HG02884 (cell line): Measurements from ENCODE around the gene KLF1.

Source experiments
- ATAC-seq: cut with Tn5 transposase; IDR thresholded peaks from one replicate; pipeline ENCODE4 v1.9.1; 2021; ENCODE audit warnings: mild to moderate bottlenecking, moderate library complexity; ENCODE audit not compliant: unreplicated experiment

Gene KLF1

GRCh38 chr19:12838886-12839756, 47.9 kb downstream of the KLF1 start:
- no peak for ATAC-seq

DNA sequence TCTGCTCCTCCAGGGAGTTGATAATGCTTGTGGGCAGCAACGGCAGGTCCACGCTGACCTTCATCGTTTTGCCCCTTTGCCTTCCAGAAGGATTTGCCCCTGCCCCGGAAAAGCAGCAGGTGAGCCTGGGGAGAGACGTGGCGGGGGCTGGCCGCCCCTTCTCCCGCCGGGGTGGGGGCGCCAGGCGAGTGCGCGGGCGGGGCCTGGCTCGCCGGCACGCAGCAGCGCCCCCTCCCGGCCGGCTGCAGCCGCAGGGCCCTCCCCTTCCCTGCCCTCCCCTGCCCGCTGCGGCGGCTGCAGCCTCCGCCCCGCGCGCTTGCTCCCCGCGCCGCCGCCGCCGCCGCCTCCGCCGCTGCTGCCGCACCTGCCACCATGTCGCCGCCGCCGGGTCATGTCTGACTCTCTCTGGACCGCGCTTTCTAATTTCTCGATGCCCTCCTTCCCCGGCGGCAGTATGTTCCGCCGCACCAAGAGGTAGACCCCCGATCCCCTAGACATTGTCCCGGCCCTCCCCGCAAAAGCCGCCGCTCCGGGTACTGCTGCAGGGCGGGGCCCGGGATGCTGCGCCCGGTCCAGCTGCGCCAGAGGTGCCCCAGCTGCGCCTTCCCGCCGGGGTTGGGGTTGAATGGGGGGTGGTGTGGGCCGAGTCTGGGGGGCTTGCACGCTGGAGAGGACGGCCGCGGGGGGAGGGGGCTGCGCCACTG, 48.7 kb downstream of the KLF1 start, which contains the start of gene MAST1:
TSS of gene MAST1 (plus strand) at position 334 of the 704 bp plus-strand sequence. CDS start at position 392, 58 bp downstream.
- ATAC-seq, result no peak

GRCh38 chr19:12837225-12837624, 49.8 kb downstream of the KLF1 start:
- ATAC-seq, result no peak

DNA sequence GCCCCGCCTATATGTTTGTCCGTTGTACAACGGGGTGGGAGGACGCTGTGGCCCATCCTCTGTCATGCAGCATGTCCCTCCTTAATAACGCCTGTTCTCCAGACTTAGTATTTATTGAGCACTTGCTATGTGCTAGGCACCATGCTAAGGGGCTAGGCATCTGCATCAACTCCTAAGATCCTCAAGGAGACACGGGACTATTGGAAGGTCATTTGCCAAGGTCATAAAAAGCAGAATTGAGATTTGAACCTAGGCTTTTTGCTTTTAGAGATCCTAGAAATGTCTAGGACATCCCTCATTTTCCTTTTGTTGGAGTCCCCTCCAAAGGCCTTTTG, 50.5 kb downstream of the KLF1 start:
- no peak for ATAC-seq

GRCh38 chr19:12834976-12835757, 51.8 kb downstream of the KLF1 start:
- ATAC-seq, result no peak

- ATAC-seq, result no peak
These were observed 52.4 kb downstream of the KLF1 start, which contains the start of gene RTBDN for GRCh38 chr19:12834566-12834943. TSS of gene RTBDN (minus strand) at chr19:12834579. CDS start at chr19:12829979, 4,600 bp downstream.
